ENCODE measurements around the gene EXOSC10.

The EXOSC10 gene

DNA sequence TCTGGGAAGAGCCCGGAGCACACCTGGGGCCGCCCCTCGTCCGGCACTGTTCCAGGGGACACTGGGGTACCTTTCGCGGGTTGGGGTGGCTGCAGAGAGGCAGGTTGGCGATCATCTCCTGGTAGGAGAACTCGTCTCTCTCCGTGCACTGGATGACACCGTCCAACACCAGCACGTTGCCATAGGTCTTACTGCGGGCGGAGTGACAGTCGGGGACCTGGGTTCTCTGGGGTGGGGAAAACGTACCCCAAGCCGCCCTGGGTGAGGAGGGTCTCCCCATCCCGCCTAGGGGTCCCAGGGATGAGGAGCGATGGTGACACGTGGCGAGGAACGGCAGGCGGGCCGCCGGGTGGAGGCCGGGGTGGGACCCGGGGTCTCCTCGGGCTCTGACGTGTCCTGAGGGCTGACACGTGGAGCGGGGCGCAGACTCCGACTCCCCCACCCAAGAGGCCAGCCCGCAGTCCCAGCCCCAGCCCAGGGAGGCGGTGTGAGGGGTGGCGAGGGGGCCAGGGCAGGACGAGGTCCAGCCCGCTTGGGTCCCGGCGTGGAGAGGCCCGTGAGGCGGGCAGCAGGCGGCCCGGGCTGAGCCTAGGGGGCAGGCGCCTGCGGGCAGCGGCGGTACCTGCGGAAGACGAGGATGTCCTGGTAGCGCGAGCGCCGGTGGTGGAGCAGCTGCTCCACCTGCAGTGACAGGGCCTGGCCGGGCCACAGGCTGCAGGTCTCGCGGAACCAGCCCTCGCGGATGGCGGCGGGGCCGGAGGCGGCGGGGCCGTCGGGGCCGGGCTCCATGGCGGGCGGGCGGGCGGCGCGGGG, 40.3 kb downstream of the EXOSC10 start:
- TF ChIP-seq FOXP2 (optimal IDR thresholded peaks at IDR 0.05; ENCODE audit: borderline replicate concordance, extremely low read depth, extremely low read length, insufficient read depth) = no peak
- no peak for TF ChIP-seq REST (IDR thresholded peaks at IDR 0.05; ENCODE audit: insufficient read depth in 1 of 2, low read depth in 2 of 2, low read length in 2 of 2)
- no peak for TF ChIP-seq SIN3A (IDR thresholded peaks at IDR 0.05; ENCODE audit: borderline replicate concordance, insufficient read depth, low read length)
- TF ChIP-seq TAF1 (IDR thresholded peaks at IDR 0.05; ENCODE audit: borderline replicate concordance, insufficient read depth, low read length) = no peak
- no peak for TF ChIP-seq POLR2AphosphoS5 (IDR thresholded peaks at IDR 0.05; ENCODE audit: low read depth, low read length)

- TF ChIP-seq TAF1 (IDR thresholded peaks at IDR 0.05; ENCODE audit: borderline replicate concordance, insufficient read depth, low read length) (no peak), POLR2AphosphoS5 (IDR thresholded peaks at IDR 0.05; ENCODE audit: low read depth, low read length) (no peak), SIN3A (IDR thresholded peaks at IDR 0.05; ENCODE audit: borderline replicate concordance, insufficient read depth, low read length) (no peak), FOXP2 (optimal IDR thresholded peaks at IDR 0.05; ENCODE audit: borderline replicate concordance, extremely low read depth, extremely low read length, insufficient read depth) (no peak), REST (IDR thresholded peaks at IDR 0.05; ENCODE audit: insufficient read depth in 1 of 2, low read depth in 2 of 2, low read length in 2 of 2) (no peak)
Observed at GRCh38 chr1:11058595-11059154, 41.0 kb downstream of the EXOSC10 start.

DNA sequence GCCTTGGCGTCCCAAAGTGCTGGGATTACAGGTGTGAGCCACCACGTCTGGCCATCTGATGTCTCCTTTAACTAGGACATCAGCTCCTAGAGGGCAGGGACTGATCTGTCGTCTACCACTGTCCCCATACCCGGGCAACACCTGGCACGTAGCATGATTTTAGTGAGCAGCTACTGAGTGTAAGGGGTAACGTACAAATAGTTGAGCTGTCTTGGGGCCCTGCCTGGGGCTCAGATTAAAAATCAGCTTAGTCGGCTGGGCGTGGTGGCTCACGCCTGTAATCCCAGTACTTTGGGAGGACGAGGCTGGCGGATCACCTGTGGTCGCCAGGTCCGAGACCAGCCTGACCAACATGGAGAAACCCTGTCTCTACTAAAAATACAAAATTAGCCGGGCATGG, 41.6 kb downstream of the EXOSC10 start:
- TF ChIP-seq POLR2AphosphoS5 (IDR thresholded peaks at IDR 0.05; ENCODE audit: low read depth, low read length) (no peak), FOXP2 (optimal IDR thresholded peaks at IDR 0.05; ENCODE audit: borderline replicate concordance, extremely low read depth, extremely low read length, insufficient read depth) (no peak), SIN3A (IDR thresholded peaks at IDR 0.05; ENCODE audit: borderline replicate concordance, insufficient read depth, low read length) (no peak), REST (IDR thresholded peaks at IDR 0.05; ENCODE audit: insufficient read depth in 1 of 2, low read depth in 2 of 2, low read length in 2 of 2) (no peak), TAF1 (IDR thresholded peaks at IDR 0.05; ENCODE audit: borderline replicate concordance, insufficient read depth, low read length) (no peak)

GRCh38 chr1:11057477-11057876, 42.2 kb downstream of the EXOSC10 start:
- TF ChIP-seq POLR2AphosphoS5 (IDR thresholded peaks at IDR 0.05; ENCODE audit: low read depth, low read length) (no peak), SIN3A (IDR thresholded peaks at IDR 0.05; ENCODE audit: borderline replicate concordance, insufficient read depth, low read length) (no peak), REST (IDR thresholded peaks at IDR 0.05; ENCODE audit: insufficient read depth in 1 of 2, low read depth in 2 of 2, low read length in 2 of 2) (no peak), TAF1 (IDR thresholded peaks at IDR 0.05; ENCODE audit: borderline replicate concordance, insufficient read depth, low read length) (no peak), FOXP2 (optimal IDR thresholded peaks at IDR 0.05; ENCODE audit: borderline replicate concordance, extremely low read depth, extremely low read length, insufficient read depth) (no peak)

All from PFSK-1 (cell line).